NCI-H2081 (cell line): ENCODE data around the gene PRKCA.

Experiments
- DNase-seq, 2 experiments: peaks; one replicate each; lab custom pipeline; 2025; lab: John Stamatoyannopoulos, UW

PRKCA gene

GRCh38 chr17:66654764-66655163 is 352.4 kb downstream of the PRKCA start:
- DNase-seq = no peak

GRCh38 chr17:66655461-66655860 is 353.0 kb downstream of the PRKCA start:
- no peak for DNase-seq

GRCh38 chr17:66655861-66656260 is 353.4 kb downstream of the PRKCA start:
- DNase-seq = no peak

GRCh38 chr17:66661411-66662256 is 359.2 kb downstream of the PRKCA start:
- peak; percentile 86 to 97 for DNase-seq

GRCh38 chr17:66662496-66662895 is 360.1 kb downstream of the PRKCA start:
- no peak for DNase-seq

GRCh38 chr17:66663041-66663606 is 360.7 kb downstream of the PRKCA start:
- DNase-seq = no peak

GRCh38 chr17:66664336-66664735 is 361.9 kb downstream of the PRKCA start:
- DNase-seq = no peak

GRCh38 chr17:66665194-66665593 is 362.8 kb downstream of the PRKCA start:
- DNase-seq = no peak

- DNase-seq = no peak
Observed at GRCh38 chr17:66667090-66667489, 364.7 kb downstream of the PRKCA start.

- no peak for DNase-seq
Observed at GRCh38 chr17:66667491-66668030, 365.1 kb downstream of the PRKCA start.

- no peak for DNase-seq
Observed at GRCh38 chr17:66670206-66670605, 367.8 kb downstream of the PRKCA start.

- no peak for DNase-seq
Observed at GRCh38 chr17:66671156-66671555, 368.7 kb downstream of the PRKCA start.

- peak; percentile 77 to 79 for DNase-seq
Observed at GRCh38 chr17:66673668-66674276, 371.4 kb downstream of the PRKCA start.

- DNase-seq = no peak
Observed at GRCh38 chr17:66675273-66675990, 373.0 kb downstream of the PRKCA start.

GRCh38 chr17:66675991-66676371 is 373.6 kb downstream of the PRKCA start:
- DNase-seq = no peak

GRCh38 chr17:66676421-66676820 is 374.0 kb downstream of the PRKCA start:
- no peak for DNase-seq

GRCh38 chr17:66677201-66677981 is 375.0 kb downstream of the PRKCA start:
- DNase-seq = no peak

GRCh38 chr17:66678061-66678460 is 375.6 kb downstream of the PRKCA start:
- DNase-seq = no peak

GRCh38 chr17:66678827-66679226 is 376.4 kb downstream of the PRKCA start:
- DNase-seq = no peak

GRCh38 chr17:66679631-66680517 is 377.5 kb downstream of the PRKCA start:
- no peak for DNase-seq
